GM18517 (cell line): ENCODE results near the gene TGM2.

Experiments
- ATAC-seq: cut with Tn5 transposase; IDR thresholded peaks from one replicate; pipeline ENCODE4 v1.9.1; 2021; ENCODE audit warnings: mild to moderate bottlenecking, moderate library complexity; ENCODE audit not compliant: unreplicated experiment

The TGM2 gene

DNA sequence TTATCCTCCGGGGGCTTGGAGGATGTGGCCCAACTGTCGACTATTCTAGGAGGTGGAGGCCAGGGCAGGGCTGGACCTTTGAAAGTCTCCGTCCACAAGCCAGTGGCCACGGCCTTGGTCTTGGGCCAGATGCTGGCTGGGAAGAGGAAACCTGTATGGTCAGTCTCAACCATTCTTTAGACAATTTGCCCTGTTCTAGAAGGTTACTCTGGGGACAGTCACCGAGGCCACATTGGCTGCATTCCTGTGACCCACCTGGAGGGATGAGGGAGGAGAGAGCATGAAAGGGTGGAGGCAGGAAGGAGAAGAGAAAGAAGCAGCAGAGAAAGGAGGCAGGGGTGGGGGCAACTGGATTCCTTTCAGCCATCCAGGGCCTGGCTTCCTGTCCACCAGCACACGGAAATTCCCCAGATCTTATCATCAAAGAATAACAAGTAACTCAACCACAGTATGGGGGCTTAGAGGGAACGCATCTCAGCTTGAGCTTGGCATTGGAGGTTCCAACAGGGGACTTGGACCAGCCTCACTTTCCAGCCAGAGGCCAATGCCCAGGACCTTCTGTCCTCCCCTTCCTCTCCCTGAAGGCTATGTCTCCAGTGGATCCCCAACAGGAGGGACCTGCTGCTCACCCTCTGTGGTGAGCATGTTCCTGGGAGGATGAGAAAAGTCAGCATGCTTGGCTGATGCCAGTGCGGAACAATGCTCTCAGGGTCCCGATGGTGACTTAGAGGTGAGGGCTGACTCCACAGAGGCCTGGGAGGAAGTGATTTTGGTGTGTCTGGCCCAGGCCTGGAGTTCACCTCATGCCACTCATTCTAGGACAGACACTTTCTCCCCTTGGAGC, 30.4 kb downstream of the TGM2 start:
- no peak for ATAC-seq

DNA sequence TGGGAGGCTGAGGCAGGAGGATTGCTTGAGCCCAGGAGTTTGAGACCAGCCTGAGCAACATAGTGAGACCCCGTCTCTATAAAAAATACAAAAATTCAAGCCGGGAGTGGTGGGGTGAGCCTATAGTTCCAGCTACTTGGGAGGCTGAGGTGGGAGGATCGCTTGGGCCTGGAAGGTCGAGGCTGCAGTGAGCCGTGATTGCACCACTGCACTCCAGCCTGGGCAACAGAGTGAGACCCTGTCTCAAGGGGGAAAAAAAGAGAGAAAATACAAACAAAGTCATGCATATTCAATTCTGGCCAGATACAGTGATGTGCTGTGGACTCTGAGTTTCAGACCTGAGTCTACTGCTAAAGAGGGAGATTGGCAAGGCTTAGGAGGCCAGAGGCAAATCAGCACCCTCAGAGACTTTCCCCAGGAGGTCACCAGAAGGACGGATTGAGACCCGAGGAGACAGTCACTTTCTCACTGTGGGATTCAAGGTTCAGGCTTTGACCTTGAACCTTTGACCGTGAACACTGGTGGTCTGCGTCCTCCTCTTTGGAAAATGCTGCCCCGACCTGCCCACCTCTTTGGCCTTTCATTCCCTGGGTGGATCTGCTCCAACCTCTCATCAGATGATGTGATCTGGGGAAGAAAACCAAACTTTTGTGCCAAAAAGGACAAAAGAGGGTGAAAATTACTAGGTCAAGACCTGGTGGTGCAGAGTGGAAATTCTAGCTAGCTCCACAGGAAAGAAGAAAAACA, 31.2 kb downstream of the TGM2 start:
- ATAC-seq, result no peak

DNA sequence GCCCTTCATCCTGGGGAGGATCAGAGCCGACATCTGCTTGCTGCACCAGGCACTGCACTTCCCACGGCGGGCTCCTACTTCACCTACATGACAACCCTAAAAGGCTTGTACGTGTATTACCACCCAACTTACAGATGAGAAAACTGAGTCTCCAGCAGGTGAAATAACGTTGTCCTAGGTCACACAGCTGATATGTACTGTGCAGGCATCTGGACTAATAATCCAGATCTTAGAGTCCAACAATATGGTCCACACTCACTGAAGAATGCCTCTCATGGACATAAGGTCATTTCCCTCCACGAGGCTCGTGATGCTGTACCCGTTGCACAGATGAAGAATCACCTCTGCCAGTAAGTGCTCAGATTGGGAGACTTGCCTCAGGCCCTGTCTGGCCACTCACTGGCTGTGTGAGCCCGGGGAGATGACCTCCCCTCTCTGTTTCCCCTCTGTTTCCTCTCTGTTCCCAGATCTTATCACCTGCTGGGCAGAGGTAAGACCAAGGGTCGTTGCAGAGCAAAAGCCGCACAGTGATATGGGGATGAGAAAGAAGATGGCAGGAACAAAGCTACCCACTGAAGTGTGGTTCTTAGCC, 32.1 kb downstream of the TGM2 start:
- no peak for ATAC-seq

DNA sequence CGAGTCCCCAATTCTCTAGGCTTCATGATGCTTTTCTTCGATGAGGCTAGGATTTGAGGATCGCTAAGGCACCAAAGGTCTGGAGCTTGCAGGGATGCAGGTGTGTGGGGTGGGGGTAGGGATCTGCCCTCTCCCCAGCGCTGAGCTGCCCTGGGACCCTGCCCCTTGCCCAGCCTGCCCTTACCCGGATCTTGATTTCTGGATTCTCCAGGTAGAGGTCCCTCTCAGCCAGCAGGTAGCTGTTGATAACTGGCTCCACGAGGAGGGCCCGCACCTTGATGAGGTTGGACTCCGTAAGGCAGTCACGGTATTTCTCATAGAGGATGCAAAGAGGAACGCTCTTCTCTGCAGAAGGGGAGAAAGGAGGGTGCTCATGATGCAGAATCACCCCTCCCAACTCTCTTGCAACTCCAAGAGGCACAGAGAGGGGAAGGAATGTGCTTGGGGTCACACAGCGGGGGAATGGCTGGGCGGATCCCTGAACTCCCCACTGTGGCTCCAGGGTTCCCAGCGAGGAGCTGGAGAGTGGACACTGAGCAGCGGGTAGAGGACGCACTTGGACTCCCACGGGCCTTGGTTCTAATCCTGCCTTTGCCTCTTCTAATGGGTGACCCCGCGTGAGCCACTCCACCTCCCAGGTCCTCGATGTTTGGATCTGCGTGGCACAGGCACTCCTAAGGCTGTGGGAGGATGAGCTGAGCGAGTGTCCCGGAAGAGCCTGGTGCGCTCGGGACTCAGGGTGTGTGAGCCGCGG, 32.7 kb downstream of the TGM2 start:
- no peak for ATAC-seq

DNA sequence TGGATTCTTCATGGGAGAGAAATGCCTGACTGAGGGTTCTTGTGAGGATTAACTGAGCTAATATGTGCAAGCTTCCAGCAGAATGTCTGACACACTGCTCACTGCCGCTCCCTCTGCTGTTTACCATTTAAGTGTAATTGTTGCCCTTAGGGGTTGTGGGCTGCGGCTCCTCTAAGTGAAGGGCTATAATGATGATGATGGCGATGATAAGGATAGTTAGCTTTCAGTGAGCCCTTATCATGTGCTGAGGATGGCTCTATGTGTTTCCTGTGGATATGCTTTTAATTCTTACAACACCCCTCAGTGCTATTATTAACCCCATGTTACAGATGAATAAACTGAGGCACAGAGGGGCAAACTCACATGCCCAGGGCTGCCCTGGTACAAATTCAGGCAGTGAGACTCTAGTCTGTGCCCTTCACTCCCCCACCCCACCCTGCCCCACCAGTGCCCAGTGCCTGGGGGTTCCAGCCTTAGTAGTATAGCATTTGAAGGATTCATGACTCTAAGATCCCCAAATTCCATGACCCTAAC, 33.4 kb downstream of the TGM2 start:
- no peak for ATAC-seq

DNA sequence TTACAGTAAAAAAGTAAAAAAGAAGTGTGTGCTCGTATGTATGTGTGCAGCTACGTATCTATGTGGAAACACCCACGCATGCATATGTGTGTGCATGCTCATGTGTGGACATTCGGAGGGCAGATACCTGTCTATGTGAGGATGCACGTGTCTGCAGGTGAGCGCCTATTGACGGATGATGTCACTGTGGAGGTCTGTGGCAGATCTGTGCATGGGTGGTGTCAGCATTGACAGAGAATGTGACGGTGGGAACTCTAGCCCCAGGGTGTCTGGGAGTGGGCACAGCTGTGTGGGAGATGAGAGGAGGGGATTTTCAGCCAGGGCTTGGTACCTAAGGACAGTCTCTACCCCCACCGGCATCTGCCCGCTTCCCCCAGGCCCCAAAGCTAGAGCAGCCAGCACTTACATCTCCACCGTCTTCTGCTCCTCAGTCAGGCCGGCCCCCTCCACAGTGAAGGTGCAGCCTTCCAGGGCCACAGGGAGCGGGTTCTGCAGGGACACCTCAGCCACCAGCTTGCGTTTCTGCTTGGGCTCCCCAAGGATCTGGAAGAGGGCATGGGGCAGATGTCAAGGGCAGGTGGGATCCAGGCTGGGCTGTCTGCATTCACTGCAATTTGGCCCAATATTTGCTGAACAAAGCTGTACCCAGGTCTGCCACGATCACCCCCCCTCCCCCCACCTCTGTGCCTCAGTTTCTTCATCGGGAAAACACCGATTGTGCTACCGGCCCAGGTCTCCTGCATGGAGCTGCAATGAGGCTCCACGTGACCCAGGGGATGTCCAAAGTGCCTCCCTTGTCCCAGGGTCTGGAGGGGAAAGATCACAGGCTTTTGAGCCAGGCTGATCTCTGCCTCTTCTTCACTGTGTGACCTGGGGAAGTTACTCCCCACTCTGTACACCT, 34.1 kb downstream of the TGM2 start:
- ATAC-seq, result no peak

DNA sequence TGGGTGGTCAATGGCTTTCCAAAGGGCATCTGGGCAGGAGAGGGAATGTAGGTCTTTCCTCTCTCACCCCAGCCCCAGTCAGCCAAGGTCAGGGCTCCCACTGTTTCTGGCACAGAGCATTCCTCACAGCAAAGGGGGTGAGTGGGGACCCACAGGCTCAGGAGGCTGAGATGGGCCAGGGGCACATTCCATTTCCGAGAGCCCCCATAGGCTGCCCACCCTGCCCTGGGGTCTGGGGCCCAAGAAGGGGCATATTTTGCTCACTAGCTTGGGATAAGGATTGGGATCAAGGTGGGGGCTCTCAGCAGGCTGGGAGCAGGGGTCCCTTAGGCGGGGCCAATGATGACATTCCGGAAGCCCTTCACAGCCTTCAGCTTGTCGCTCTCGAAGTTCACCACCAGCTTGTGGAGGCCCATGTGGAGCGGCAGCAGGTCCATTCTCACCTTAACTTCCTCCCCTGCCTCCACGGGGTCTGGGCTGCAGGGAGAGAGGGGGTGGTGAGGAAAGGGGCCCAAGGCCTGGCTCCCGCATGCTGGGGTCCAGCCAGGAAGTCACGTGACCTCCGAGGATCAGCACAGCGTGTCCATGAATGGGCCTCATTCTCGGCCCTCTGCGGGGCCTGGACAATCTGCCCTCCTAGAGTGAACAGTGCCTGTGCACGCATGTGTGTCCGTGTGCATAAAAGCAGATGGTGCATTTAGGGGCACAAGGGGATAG, 35.0 kb downstream of the TGM2 start:
- ATAC-seq, result no peak

DNA sequence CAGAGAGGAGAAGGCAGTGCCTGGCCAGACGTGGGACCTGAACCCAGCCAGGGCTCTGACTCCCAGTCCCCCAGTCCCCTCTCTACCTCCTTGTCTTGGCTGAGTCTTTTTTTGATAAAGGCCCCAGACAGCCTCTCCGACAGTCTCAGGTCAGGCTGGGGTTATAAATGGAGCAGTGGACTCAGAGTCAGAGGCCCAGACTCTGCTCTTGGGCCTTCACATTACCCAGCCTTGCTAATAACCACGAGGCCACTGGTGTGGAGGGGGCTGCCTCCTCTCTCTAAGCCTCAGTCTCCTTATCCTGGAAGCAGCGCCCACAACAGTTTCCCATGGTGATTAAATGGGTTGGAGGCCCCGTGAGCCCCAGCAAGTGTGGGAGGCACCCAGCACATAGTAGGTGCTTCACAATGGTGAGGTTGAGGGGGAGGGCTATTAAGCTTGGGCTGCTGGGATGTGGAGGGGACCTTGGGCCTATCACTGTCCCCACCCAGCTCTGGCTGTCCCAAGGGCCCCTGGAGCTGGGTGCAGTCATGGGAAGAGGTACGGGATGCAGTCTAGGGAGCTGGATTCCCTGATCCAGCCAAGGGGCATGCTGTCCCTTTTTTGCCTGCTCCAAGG, 35.7 kb downstream of the TGM2 start:
- ATAC-seq, result no peak

DNA sequence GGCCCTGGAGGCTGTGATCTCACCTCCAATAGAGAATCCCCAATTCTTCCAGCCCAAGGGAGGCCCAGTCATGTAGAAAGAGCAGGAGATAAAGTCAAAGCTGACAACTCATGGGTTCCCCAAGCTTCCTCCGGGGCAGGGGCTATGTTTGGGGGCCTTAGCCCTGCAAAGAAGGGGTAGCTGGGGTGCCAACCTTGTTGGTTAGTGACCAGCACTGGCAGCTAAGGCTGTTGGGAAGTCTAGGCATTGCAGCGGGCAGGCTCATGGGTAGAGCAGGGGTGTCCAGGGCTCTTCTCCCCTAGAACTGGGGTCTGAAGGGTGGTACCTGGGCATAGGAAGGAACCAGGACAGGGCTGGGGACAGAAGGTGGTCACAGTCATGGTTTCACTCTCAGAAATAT, 36.4 kb downstream of the TGM2 start:
- no peak for ATAC-seq

DNA sequence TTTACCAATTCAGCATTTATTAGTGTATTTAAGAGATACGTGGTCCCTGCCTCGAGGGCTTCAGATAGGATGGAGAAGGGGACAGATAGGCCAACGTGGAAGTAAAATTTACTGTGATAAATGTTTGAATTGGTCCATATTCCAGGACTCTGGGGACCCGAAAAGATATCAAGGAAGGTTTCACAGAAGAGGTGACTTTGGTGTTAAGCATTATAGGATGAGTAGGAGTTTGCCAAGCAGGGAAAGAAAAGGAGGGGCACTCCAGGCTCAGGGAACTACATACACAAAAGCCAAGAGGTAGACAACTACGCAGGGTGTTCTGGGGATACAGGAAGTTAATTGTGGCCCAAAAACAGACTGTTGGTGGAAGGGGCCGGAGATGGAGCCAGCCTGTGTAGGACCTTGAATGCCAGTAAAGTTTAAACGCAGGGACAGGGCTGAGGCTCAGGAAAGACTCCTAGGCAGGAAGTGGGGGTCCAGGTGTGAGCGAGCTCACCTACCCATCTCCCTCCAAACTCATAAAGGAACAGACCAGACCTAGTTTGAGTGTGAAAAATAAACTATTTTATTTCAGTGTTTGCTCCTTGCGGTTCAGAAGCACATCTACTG, 37.0 kb downstream of the TGM2 start:
- no peak for ATAC-seq

DNA sequence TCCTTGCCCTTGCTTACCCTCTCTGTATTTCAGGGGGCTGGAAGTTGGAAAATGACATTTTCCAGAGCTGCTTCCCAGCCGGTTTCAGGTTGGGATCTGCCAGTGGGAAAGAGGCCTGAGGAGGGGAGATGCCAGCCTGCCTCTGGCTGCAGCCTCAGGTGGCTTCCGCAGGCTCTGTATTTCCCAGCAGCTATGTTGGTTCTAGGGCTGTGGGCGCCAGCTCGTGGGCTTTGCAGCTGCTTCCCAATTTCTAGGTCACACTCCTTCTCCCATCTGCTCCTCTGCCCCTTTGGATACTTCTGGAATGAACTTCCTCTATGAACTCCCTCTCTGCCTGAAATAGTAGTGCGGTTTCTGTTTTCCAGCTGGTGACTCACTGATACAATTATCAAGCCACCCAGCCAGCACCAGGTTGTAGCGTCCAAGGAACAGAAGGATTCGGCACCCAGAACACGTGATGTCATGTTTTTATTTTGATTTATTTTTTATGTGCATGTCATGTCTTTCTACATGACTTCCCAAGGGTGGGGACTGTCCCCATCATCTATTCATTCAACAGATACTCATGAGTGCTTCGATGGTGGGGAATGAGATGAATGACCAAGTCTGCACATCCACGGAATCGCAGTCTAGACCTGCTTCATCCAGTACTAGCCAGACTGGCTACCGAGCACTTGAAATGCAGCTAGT, 38.0 kb downstream of the TGM2 start:
- ATAC-seq, result no peak

DNA sequence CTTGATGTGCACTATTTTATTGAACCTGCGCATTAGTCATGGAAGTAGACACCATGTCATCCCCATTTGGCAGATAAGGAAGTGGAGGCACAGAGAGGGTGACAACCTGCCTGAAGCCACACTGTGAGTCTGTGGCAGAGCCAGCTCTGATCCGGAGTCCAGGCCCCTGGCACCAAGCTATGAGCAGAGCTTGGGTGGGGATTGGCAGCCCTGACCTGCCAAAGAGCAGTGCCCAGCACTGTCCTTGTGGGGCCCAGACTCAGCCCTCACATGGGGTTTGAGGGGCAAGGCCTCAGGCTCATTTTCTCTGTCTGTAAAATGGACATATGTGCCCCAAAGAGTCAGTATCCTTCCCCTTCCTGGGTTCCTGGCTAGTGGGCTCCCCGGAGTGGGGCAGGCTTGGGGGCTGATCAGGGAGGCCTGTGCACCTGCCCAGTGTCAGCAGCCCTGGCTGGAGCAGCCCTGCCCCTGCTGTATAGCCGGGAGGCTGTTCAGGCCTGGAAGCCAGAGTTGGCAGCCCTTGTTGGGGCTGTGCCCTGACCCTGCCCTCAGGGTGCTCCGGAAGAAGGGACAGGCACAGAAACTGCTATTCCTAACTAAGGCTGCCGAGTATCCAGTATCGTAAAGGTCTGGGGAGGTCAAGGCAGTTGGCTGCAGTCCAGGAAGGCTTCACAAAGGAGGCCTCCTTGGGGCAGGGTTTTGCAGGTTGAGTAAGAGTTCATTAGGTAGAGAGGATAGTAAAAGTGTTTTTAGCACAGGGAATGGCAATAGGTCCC, 38.7 kb downstream of the TGM2 start:
- ATAC-seq, result no peak

DNA sequence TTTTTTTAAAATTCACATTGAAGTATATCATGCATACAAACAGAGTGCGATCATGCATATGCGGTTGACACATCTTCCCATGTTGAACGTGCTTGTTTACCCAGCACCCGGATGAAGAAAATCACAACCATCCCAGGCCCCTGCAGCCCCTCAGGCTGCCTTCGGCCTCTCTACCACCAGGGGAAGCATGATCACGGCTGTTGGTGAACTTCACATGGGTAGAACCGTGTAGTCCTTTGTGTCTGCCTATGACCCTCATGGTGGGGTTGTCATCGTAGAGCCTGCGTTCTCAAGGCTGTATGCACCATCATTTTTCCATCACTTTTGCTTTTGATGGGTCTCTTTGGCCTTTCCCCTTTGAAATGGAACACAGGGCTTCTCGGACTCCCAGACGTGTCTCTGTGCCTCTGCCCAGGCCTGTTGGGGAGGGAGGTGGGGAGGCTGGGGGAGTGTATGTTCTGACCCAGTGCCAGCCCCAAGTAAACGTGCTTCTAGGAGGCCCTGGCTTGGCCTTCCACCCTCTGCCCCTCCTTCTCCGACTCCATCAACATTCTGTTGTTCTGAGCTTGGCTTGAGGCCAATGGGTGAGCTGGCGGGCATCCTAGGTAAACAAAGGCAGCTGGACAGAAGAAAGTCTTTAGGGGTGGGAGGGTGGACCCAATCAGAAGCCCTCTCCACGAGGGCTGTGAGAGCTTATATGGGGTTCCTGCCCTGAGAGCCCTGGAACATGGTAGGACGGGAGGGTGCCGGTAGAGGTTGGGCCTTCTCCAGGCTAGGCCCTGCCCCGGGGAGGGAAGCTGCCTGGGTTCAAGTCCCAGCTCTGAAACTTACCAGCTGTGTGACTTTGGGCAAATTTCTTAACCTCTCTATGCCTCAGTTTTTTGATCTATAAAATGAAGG, 39.7 kb downstream of the TGM2 start:
- no peak for ATAC-seq

DNA sequence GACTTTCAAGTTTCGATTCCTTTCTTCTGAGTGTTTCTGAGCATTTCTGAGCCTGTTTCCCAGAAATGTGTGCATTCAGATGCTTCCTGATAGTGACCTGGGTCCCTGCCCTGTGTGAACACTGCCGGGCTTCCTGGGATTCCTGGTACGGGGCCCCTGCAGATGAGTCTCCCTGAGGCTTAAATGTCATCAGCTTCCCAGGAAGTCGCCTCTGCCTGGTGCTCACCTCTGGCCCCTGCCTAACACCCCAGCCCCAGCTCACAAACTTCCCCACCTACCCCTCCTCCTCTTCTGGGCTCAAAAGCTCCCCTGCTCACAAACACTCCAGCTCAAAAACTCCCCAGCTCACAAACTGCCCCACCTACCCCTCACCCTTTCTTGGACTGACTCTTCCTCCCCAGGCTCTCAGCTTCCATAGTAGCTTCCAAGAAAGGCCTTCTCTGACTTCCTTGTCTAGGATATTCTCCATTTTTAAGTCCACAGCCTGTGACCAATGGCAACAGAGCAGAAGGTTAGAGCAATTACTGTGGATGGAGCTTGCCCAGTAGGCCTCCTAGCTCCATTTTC, 42.0 kb downstream of the TGM2 start:
- ATAC-seq, result no peak

DNA sequence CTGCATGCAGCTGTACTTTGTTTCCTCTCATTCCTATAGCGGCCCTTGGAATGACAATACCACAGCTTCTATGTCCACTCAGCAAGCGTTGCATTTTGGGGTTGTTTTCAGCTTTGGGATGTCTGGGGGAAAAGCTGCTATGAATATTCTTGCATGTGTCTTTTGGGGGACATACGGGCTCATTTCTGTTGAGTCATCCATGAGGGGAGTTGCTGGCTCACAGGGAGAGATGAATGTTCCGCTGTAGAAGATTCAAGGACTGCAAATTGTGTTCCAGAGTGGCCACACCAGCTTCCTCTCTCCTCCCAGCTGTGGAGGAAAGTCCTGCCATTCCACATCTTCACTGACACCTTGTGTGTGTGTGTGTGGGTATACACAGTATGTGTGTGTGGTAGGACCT, 43.3 kb downstream of the TGM2 start:
- no peak for ATAC-seq

DNA sequence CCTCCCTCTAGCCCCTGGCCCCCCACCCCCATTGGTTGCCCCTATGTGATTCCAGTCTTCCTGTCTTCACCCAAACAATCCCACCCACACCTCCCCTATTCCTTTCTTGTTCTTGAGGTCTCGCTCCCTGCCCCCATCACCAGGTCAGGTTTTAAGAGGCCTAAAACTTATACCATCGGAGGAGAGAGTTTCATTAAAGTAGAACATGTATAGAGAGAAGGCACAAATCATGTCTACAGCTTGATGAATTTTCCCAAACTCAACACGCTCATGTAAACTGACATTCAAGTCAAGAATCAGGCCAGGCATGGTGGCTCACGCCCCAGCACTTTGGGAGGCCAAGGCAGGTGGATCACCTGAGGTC, 44.5 kb downstream of the TGM2 start:
- no peak for ATAC-seq
